Measurements from ENCODE around the gene REXO1.

The REXO1 gene

DNA sequence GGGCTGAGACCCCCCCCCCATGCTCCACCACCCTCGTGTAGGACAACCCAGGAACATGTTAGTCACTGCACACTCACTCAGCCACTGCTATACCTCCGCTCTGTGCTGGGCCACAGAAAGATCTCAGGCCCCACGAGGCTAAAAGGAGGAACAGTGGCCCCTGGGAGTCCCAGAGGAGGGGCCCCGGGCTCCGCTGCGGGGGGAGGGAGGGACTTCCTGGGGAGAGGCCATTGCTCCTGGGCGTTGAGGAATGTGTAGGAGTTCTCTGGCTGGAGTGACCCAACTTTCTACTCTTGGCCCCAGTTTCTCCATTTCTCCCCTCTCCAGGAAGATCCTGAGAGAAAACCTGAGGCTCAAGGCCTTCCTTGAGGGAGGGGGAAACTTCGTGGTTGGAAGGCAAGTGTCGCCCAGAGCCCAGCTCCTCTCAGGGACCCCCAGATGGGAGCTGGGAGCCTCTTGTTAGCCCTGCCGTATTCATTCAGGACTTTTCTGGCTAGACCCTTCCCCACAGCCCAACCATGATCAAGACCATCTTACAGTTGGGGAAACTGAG lies 81.4 kb downstream of the REXO1 start:
- no peak for DNase-seq (ENCODE audit: low spot score)

DNA sequence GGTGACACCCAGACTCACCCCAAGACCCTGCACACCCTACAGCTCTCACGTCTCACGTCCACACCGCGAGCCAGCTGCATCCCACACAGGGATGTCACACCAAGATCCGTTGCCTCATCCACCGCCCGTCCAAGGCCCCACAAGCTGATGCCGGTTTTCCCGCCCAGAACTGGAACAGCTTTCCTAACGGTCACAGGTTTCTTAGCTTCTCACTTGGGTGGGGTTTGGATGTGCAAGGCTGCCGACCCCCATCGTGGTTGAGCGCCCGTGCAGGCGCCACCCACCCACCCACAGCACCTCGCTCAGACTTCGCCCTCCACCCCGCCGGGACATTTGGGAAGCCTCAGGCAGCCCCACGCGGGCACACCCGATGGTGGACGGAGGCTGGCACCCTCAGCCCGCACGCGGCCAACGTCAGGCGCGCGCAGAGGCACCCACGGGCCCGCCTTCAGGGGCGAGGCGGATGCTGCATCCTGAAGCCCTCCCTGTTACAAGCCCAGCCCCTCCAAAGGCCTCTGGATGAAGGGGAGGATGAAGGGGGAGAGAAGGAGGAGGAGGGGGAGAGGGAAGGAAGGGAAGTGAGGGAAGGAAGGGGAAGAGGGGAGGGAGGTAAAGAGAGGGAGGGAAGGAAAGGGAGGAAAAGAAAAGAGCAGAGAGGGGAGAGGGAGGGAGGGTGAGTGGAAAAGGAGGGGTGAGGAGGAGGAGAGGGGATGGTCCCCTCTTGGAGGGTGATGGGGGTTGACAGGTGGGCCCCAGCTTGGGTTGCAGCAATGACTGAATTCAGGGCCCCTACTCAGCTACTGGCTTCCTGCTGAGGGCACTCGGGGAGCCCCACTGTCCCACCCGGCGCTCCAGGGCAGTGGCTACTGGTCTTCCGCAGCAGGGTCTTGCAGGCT lies 82.1 kb downstream of the REXO1 start:
- no peak for DNase-seq (ENCODE audit: low spot score)
